ENCODE data around the gene PCP4. TPM values are rescaled to one million over a fixed set of nuclear protein-coding genes. Genes with fewer than 3 reads are reported as not detected.
"Not testable (repeated sequence)": the region's sequence is repeated elsewhere in the genome, so short reads cannot be mapped to it uniquely, and the experiment has no call there.

The PCP4 gene
- polyA plus RNA-seq, 3 donors, result 13.0 to 17.1 (median 13.2) TPM

- no peak for DNase-seq (ENCODE audit: low read depth in 3 of 3, low spot score in 2 of 3)
These were observed 6.6 kb upstream of the PCP4 start for GRCh38 chr21:39860600-39860999.

- DNase-seq (ENCODE audit: low read depth in 3 of 3, low spot score in 2 of 3), result peak in 1 of 3 donors; percentile 27
These were observed 4.1 kb upstream of the PCP4 start for GRCh38 chr21:39863111-39863510.

- no peak for DNase-seq (ENCODE audit: low read depth in 3 of 3, low spot score in 2 of 3)
These were observed 1.1 kb upstream of the PCP4 start for GRCh38 chr21:39866093-39866492.

GRCh38 chr21:39869141-39869818 is 2.0 kb downstream of the PCP4 start:
- DNase-seq (ENCODE audit: low read depth in 3 of 3, low spot score in 2 of 3), result no peak

- DNase-seq (ENCODE audit: low read depth in 3 of 3, low spot score in 2 of 3), result no peak
These were observed 6.4 kb downstream of the PCP4 start for GRCh38 chr21:39873687-39874086.

- no peak for DNase-seq (ENCODE audit: low read depth in 3 of 3, low spot score in 2 of 3)
These were observed 7.0 kb downstream of the PCP4 start for GRCh38 chr21:39874206-39874605.

GRCh38 chr21:39874759-39875158 is 7.5 kb downstream of the PCP4 start:
- DNase-seq (ENCODE audit: low read depth in 3 of 3, low spot score in 2 of 3), result no peak

- DNase-seq (ENCODE audit: low read depth in 3 of 3, low spot score in 2 of 3), result no peak
These were observed 14.4 kb downstream of the PCP4 start for GRCh38 chr21:39881661-39882060.

- no peak for DNase-seq (ENCODE audit: low read depth in 3 of 3, low spot score in 2 of 3)
These were observed 15.1 kb downstream of the PCP4 start for GRCh38 chr21:39882151-39882838.

GRCh38 chr21:39882839-39883195 is 15.6 kb downstream of the PCP4 start:
- DNase-seq (ENCODE audit: low read depth in 3 of 3, low spot score in 2 of 3), result no peak

GRCh38 chr21:39885119-39885848 is 18.0 kb downstream of the PCP4 start:
- peak in 1 of 3 donors; percentile 39 for DNase-seq (ENCODE audit: low read depth in 3 of 3, low spot score in 2 of 3)

- no peak for DNase-seq (ENCODE audit: low read depth in 3 of 3, low spot score in 2 of 3)
These were observed 21.6 kb downstream of the PCP4 start for GRCh38 chr21:39888848-39889247.

GRCh38 chr21:39891111-39891510 is 23.9 kb downstream of the PCP4 start:
- DNase-seq (ENCODE audit: low read depth in 3 of 3, low spot score in 2 of 3), result no peak

- not testable (repeated sequence) for DNase-seq (ENCODE audit: low read depth in 3 of 3, low spot score in 2 of 3)
These were observed 24.6 kb downstream of the PCP4 start for GRCh38 chr21:39891863-39892262.

- no peak for DNase-seq (ENCODE audit: low read depth in 3 of 3, low spot score in 2 of 3)
These were observed 33.3 kb downstream of the PCP4 start for GRCh38 chr21:39900491-39900890.

GRCh38 chr21:39900911-39901310 is 33.7 kb downstream of the PCP4 start:
- no peak for DNase-seq (ENCODE audit: low read depth in 3 of 3, low spot score in 2 of 3)

GRCh38 chr21:39902986-39903385 is 35.7 kb downstream of the PCP4 start:
- no peak for DNase-seq (ENCODE audit: low read depth in 3 of 3, low spot score in 2 of 3)

- DNase-seq (ENCODE audit: low read depth in 3 of 3, low spot score in 2 of 3), result no peak
These were observed 37.2 kb downstream of the PCP4 start for GRCh38 chr21:39904457-39904856.

- DNase-seq (ENCODE audit: low read depth in 3 of 3, low spot score in 2 of 3), result no peak
These were observed 41.2 kb downstream of the PCP4 start for GRCh38 chr21:39908265-39908923.

GRCh38 chr21:39911286-39912199 is 44.3 kb downstream of the PCP4 start:
- no peak for DNase-seq (ENCODE audit: low read depth in 3 of 3, low spot score in 2 of 3)

Measured in right renal cortex interstitium (tissue), 3 donors.